Measurements from ENCODE around the gene MPEG1. TPM values are rescaled to one million over a fixed set of nuclear protein-coding genes. Genes with fewer than 3 reads are reported as not detected.

Gene MPEG1
- total RNA-seq, 2 donors from 2014 or later = 29.8 to 32.1 TPM

GRCh38 chr11:59219836-59220235 is 7.1 kb upstream of the MPEG1 start:
- H3K9me3 ChIP-seq = no peaks in the 10 kb centered on the region
- no peak for ATAC-seq (ENCODE audit: insufficient number of reproducible peaks, low FRiP score, low read depth)
- no peaks in the 10 kb centered on the region for H3K27me3 ChIP-seq (replicated peaks; ENCODE audit: insufficient read depth)
- TF ChIP-seq CTCF (IDR thresholded peaks at IDR 0.05) = no peak
- no peak overlapping the region for H3K27ac ChIP-seq
- peaks cover 3 to 9% of the 10 kb centered on the region in 2 donors for H3K4me1 ChIP-seq (ENCODE audit: control insufficient read depth in 1 of 2, low read depth in 2 of 2)
- no peaks in the 10 kb centered on the region for H3K36me3 ChIP-seq
- no peak overlapping the region for H3K4me3 ChIP-seq
- DNase-seq (ENCODE audit: low spot score) = no peak

GRCh38 chr11:59218893-59219292 is 6.2 kb upstream of the MPEG1 start:
- H3K9me3 ChIP-seq = no peaks in the 10 kb centered on the region
- ATAC-seq (ENCODE audit: insufficient number of reproducible peaks, low FRiP score, low read depth) (no peak), DNase-seq (ENCODE audit: low spot score) (no peak)
- H3K27me3 ChIP-seq (replicated peaks; ENCODE audit: insufficient read depth) = no peaks in the 10 kb centered on the region
- peaks cover 3 to 9% of the 10 kb centered on the region in 2 donors for H3K4me1 ChIP-seq (ENCODE audit: control insufficient read depth in 1 of 2, low read depth in 2 of 2)
- no peaks in the 10 kb centered on the region for H3K36me3 ChIP-seq
- H3K4me3 ChIP-seq = no peak overlapping the region
- no peak for TF ChIP-seq CTCF (IDR thresholded peaks at IDR 0.05)
- no peak overlapping the region for H3K27ac ChIP-seq

- DNase-seq (ENCODE audit: low spot score) (no peak), ATAC-seq (ENCODE audit: insufficient number of reproducible peaks, low FRiP score, low read depth) (no peak)
- Histone ChIP-seq H3K4me1 (ENCODE audit: control insufficient read depth in 1 of 2, low read depth in 2 of 2) (peaks cover 3 to 9% of the 10 kb centered on the region in 2 donors), H3K27me3 (replicated peaks; ENCODE audit: insufficient read depth) (no peaks in the 10 kb centered on the region), H3K4me3 (no peak overlapping the region), H3K9me3 (no peaks in the 10 kb centered on the region), H3K36me3 (no peaks in the 10 kb centered on the region), H3K27ac (no peak overlapping the region)
- no peak for TF ChIP-seq CTCF (IDR thresholded peaks at IDR 0.05)
These were observed 5.6 kb upstream of the MPEG1 start for GRCh38 chr11:59218319-59218718.

GRCh38 chr11:59216641-59217564 is 4.2 kb upstream of the MPEG1 start:
- DNase-seq (ENCODE audit: low spot score) (no peak), ATAC-seq (ENCODE audit: insufficient number of reproducible peaks, low FRiP score, low read depth) (no peak)
- H3K4me1 ChIP-seq (ENCODE audit: control insufficient read depth in 1 of 2, low read depth in 2 of 2) = peaks cover under 1 to 6% of the 10 kb centered on the region in 2 donors

More at GRCh38 chr11:59216641-59217564, 4.2 kb upstream of the MPEG1 start:
- Histone ChIP-seq H3K27ac (no peak overlapping the region), H3K27me3 (replicated peaks; ENCODE audit: insufficient read depth) (no peaks in the 10 kb centered on the region), H3K4me3 (no peak overlapping the region), H3K9me3 (no peaks in the 10 kb centered on the region), H3K36me3 (no peaks in the 10 kb centered on the region)
- no peak for TF ChIP-seq CTCF (IDR thresholded peaks at IDR 0.05)
